ENCODE data around the gene FCN3.

FCN3 gene

DNA sequence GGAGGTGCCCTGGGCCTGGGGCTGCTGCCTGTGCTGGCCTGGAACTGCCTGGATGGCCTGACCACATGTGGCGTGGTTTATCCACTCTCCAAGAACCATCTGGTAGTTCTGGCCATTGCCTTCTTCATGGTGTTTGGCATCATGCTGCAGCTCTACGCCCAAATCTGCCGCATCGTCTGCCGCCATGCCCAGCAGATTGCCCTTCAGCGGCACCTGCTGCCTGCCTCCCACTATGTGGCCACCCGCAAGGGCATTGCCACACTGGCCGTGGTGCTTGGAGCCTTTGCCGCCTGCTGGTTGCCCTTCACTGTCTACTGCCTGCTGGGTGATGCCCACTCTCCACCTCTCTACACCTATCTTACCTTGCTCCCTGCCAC is 19.6 kb upstream of the FCN3 start:
- no peak for DNase-seq (ENCODE audit: low spot score)
- TF ChIP-seq, protein P1, sequence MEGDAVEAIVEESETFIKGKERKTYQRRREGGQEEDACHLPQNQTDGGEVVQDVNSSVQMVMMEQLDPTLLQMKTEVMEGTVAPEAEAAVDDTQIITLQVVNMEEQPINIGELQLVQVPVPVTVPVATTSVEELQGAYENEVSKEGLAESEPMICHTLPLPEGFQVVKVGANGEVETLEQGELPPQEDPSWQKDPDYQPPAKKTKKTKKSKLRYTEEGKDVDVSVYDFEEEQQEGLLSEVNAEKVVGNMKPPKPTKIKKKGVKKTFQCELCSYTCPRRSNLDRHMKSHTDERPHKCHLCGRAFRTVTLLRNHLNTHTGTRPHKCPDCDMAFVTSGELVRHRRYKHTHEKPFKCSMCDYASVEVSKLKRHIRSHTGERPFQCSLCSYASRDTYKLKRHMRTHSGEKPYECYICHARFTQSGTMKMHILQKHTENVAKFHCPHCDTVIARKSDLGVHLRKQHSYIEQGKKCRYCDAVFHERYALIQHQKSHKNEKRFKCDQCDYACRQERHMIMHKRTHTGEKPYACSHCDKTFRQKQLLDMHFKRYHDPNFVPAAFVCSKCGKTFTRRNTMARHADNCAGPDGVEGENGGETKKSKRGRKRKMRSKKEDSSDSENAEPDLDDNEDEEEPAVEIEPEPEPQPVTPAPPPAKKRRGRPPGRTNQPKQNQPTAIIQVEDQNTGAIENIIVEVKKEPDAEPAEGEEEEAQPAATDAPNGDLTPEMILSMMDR (IDR thresholded peaks at IDR 0.05; ENCODE audit: borderline replicate concordance, control extremely low read depth, extremely low read depth, insufficient read depth, missing control alignments), result no peak
- in situ Hi-C loops (cut with MboI; ENCODE audit: low sequenced_read_pairs, unreplicated experiment), result loop anchor here (5.0 to 10.0 kb wide), 3 partner anchors 97 to 271 kb away; partner anchors contain the start of gene AHDC1

DNA sequence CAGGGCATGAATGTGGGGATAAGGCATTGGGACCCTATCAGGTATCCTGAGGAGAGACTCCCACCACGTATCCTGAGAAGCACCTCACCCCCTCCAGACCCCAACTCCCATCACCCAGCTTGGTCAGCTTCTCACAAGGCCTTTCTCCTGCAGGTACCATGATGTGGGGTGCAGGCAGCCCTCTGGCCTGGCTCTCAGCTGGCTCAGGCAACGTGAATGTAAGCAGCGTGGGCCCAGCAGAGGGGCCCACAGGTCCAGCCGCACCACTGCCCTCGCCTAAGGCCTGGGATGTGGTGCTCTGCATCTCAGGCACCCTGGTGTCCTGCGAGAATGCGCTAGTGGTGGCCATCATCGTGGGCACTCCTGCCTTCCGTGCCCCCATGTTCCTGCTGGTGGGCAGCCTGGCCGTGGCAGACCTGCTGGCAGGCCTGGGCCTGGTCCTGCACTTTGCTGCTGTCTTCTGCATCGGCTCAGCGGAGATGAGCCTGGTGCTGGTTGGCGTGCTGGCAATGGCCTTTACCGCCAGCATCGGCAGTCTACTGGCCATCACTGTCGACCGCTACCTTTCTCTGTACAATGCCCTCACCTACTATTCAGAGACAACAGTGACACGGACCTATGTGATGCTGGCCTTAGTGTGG is 19.1 kb upstream of the FCN3 start:
- in situ Hi-C loops (cut with MboI; ENCODE audit: low sequenced_read_pairs, unreplicated experiment), result loop anchor here (5.0 to 10.0 kb wide), 3 partner anchors 96 to 271 kb away; partner anchors contain the start of gene AHDC1
- TF ChIP-seq, protein P1 (IDR thresholded peaks at IDR 0.05; ENCODE audit: borderline replicate concordance, control extremely low read depth, extremely low read depth, insufficient read depth, missing control alignments), result no peak
- no peak for DNase-seq (ENCODE audit: low spot score)

DNA sequence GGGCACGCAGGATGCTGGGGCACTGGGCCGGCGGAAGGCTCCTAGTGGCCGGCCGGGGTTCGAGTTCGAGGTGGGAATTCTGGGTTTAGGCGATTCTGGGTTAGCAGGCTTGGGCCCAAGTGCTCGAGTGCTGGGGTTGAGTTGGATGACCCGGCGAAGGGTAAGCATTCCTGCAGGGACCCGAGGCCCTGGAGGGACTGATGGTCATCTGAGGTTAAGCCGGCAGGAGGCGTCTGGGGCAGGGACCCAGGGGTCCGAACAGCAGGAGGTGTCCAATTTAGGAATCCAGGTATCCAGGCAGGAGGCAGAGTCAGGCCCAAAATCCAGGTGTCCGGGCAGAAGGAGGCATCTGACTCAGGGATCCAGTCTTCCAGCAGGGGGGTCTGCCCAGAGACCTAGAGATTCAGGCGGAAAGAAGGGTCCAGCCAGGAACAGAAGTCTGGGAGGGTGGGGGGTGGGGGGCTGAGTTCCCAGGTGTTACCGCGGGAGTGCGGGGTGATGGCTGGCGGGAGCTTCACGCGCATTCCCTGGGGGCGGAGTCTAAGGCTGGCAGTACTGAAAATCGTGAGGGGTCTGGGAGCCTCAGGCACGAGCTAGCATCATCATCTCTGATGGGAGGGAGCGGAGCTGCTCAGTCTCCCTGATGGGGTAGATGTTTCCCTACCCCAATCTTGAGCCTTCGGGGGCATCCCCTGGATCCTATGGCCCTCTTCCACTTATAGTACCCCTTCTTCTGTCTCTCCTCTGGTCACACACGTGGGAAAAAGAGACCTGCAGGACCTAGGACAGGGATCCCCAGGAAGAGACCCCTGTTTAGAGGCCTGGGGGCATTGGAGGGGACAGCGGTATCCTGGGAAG is 18.4 kb upstream of the FCN3 start:
- TF ChIP-seq, protein P1 (IDR thresholded peaks at IDR 0.05; ENCODE audit: borderline replicate concordance, control extremely low read depth, extremely low read depth, insufficient read depth, missing control alignments), result no peak
- in situ Hi-C loops (cut with MboI; ENCODE audit: low sequenced_read_pairs, unreplicated experiment), result loop anchor here (5.0 to 10.0 kb wide), 3 partner anchors 96 to 272 kb away; partner anchors contain the start of gene AHDC1
- no peak for DNase-seq (ENCODE audit: low spot score)

DNA sequence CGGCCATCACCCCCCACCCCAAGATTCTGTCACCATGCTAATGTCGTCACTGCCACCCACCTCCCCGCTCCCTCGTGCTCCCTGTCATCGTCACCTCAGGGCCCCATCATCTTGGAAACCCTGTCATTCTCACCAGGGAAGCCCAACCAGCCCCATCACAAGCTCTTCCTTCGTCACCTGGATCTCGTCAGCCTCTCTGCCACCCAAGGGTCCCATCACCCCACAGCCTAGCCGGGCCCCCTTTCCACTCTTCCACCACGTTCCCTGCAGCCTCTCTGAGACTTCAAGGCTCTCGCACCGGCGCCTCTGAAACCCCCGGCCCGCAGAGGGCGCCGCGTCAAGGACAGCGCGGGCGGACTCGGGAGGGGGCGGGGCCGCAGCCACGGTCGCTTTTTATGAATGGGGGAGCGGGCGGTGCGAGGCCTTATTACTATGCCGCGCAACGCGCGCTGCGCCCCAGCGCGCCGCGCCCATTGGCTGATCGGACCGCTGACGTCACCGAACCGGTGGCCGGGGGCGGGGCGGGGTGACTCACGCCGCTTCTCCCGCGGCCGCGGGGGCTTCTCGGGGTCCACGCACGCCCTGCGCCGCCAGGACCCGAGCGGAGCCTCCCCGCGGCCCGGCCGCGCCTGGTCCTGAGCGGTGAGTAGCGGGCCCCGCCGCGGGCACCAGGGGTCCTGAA is 17.6 kb upstream of the FCN3 start, which contains the start of gene GPR3:
Gene GPR3 (plus strand): TSS at position 527 of the 682 bp plus-strand sequence. CDS start 1,177 bp downstream, outside the sequence.
- DNase-seq (ENCODE audit: low spot score), result peak; percentile 96
- TF ChIP-seq, protein P1 (IDR thresholded peaks at IDR 0.05; ENCODE audit: borderline replicate concordance, control extremely low read depth, extremely low read depth, insufficient read depth, missing control alignments), result peak; percentile 62
- in situ Hi-C loops (cut with MboI; ENCODE audit: low sequenced_read_pairs, unreplicated experiment), result loop anchor here (5.0 to 10.0 kb wide), 3 partner anchors 95 to 273 kb away; partner anchors contain the start of gene AHDC1

DNA sequence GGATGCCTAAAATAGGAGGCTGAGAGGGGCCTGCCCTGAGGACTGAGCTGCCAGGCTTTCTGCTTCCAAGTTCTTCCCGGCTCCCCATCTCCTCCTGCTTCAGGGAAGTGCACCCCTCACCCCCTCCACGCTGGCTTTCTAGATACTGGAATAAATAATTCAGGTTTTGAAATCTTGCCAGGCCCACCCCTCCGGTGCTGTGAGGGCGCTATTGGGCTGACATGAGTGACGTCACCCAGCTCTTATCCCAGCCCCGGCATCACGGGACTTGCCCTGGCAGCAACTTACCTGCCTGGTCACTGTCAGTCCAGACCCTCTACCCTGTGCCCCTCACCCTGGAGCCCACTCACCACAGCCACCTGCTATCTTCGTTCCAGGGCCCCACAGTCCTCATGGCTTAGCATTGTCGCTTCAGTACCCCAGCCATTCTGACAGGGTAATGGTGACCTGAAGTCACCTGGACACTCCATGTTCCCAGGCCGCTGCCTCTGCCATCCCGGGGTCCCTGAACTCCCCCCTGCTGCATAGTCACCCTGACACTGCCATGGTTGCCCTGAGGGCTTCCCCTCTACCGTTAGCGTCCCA is 17.0 kb upstream of the FCN3 start:
- TF ChIP-seq, protein P1 (IDR thresholded peaks at IDR 0.05; ENCODE audit: borderline replicate concordance, control extremely low read depth, extremely low read depth, insufficient read depth, missing control alignments), result no peak
- in situ Hi-C loops (cut with MboI; ENCODE audit: low sequenced_read_pairs, unreplicated experiment), result loop anchor here (5.0 to 10.0 kb wide), 3 partner anchors 94 to 273 kb away; partner anchors contain the start of gene AHDC1
- DNase-seq (ENCODE audit: low spot score), result no peak
